Ascending aorta (tissue), 2 donors: ENCODE results near the gene B4GALT3. TPM values are rescaled to one million over a fixed set of nuclear protein-coding genes. Genes with fewer than 3 reads are reported as not detected.

ENCODE experiments used
- DNase-seq, 2 donors: peaks; one replicate each; pipeline ENCODE4 v3.0.0-alpha.2; 2019; ENCODE audit warnings: low spot score in 2 of 2
- H3K27ac ChIP-seq, 2 donors: fragments of 200-600 bp; sonication (generic); one replicate each; pipeline ENCODE4 v1.5.1; 2016 to 2017; ENCODE audit warnings: mild to moderate bottlenecking in 1 of 2
- H3K27me3 ChIP-seq: fragments of 200-600 bp; sonication (generic); one replicate; pipeline ENCODE4 v1.5.1; 2017
- H3K36me3 ChIP-seq, 2 donors: fragments of 200-600 bp; sonication (generic); one replicate each; pipeline ENCODE4 v1.5.1; 2016
- H3K4me1 ChIP-seq, 2 donors: fragments of 200-600 bp; sonication (generic); one replicate each; pipeline ENCODE4 v1.5.1; 2016 to 2017; ENCODE audit warnings: mild to moderate bottlenecking in 1 of 2
- H3K4me3 ChIP-seq, 2 donors: fragments of 200-600 bp; sonication (generic); one replicate each; pipeline ENCODE4 v1.5.1; 2016 to 2017; ENCODE audit warnings: mild to moderate bottlenecking in 1 of 2
- H3K9me3 ChIP-seq, 2 donors: fragments of 200-600 bp; sonication (generic); one replicate each; pipeline ENCODE4 v1.5.1; 2016
- intact Hi-C: fragments of 100-400 bp; cut with DNase I; formaldehyde crosslinking; loops from one replicate; pipeline ENCODE4 v1.15.1; 2023
- total RNA-seq: library from RNA; depleted of rRNA; stranded (reverse); fragments of >200 nt; gene quantifications from one replicate; pipeline ENCODE4 v1.1.0, GENCODE V29; 2016
- TF ChIP-seq, protein P1 (sequence below), 3 experiments: fragments of 200-600 bp in 2 of 3; fragments of 450-650 bp in 1 of 3; sonication (generic) in 2 of 3; IDR thresholded peaks; one replicate each; pipeline ENCODE4 v1.5.1; 2016 to 2019; ENCODE audit warnings: antibody characterized with exemption in 3 of 3, mild to moderate bottlenecking in 1 of 3, moderate library complexity in 1 of 3

B4GALT3 gene
- total RNA-seq, 1 donor from 2014 or later: 26.9 TPM

DNA sequence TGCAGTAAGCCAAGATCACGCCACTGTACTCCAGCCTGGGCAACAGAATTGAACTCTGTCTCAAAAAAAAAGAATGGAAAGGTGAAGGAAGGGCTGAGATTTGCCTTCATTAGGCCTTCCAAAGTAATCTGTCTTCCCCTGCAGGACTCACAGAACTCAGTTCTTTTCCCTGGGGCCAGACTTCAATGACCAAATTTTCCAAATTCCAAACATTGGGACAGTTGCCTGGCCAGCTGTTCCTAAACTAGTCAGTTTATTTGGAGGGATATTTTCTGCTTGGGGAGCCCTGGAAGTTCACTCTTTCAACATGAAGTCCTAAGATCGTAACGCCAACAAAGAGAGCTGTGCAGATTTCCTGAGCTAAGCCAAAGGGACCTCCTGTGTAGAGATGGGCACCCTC lies 39.4 kb downstream of the B4GALT3 start:
- H3K4me3 ChIP-seq: no peak overlapping the region
- TF ChIP-seq, protein P1, sequence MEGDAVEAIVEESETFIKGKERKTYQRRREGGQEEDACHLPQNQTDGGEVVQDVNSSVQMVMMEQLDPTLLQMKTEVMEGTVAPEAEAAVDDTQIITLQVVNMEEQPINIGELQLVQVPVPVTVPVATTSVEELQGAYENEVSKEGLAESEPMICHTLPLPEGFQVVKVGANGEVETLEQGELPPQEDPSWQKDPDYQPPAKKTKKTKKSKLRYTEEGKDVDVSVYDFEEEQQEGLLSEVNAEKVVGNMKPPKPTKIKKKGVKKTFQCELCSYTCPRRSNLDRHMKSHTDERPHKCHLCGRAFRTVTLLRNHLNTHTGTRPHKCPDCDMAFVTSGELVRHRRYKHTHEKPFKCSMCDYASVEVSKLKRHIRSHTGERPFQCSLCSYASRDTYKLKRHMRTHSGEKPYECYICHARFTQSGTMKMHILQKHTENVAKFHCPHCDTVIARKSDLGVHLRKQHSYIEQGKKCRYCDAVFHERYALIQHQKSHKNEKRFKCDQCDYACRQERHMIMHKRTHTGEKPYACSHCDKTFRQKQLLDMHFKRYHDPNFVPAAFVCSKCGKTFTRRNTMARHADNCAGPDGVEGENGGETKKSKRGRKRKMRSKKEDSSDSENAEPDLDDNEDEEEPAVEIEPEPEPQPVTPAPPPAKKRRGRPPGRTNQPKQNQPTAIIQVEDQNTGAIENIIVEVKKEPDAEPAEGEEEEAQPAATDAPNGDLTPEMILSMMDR (IDR thresholded peaks at IDR 0.05): no peak
- H3K36me3 ChIP-seq: no peaks in the 10 kb centered on the region
- intact Hi-C loops: no loop called here
- DNase-seq: no peak
- peaks cover 0 to 8% of the 10 kb centered on the region in 2 donors for H3K4me1 ChIP-seq
- H3K9me3 ChIP-seq: no peaks in the 10 kb centered on the region
- H3K27ac ChIP-seq: no peak overlapping the region
- H3K27me3 ChIP-seq: no peaks in the 10 kb centered on the region

DNA sequence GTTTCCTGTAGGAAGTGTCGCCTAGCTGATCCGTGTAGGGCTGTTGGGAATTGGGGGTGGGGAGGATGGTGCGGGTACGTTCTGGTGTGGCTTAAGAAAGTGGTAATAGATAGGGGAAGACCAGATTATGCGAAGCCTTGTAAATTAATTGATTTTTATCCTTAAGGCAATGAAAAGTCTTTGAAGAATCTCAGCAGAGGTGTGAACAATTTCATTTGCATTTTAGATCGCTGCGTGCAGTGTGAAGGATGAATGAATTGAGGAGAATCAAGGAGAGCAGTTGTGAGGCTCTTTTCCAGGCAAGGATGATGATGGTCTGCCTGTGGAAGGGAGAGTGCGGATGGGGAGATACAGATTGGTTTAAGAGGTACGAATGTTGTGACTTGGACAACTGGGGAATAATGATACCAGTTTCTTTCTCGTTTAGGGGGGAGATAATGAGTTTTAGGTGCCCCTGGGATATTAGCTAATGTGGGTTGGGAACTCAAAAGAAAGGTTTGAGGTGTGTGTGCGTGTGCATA lies 44.0 kb downstream of the B4GALT3 start:
- Histone ChIP-seq H3K9me3 (no peaks in the 10 kb centered on the region), H3K36me3 (peaks cover 8 to 10% of the 10 kb centered on the region in 2 donors), H3K4me3 (peak overlapping the region; percentile 71 to 89), H3K4me1 (peaks cover 5 to 19% of the 10 kb centered on the region in 2 donors), H3K27ac (peak overlapping the region; percentile 96 to 98), H3K27me3 (no peaks in the 10 kb centered on the region)
- TF ChIP-seq, protein P1 (IDR thresholded peaks at IDR 0.05): no peak
- DNase-seq: no peak
- intact Hi-C loops: loop anchor here (2.0 to 5.0 kb wide), 4 partner anchors 26 to 594 kb away; partner anchors contain the start of genes KLHDC9 and USP21

DNA sequence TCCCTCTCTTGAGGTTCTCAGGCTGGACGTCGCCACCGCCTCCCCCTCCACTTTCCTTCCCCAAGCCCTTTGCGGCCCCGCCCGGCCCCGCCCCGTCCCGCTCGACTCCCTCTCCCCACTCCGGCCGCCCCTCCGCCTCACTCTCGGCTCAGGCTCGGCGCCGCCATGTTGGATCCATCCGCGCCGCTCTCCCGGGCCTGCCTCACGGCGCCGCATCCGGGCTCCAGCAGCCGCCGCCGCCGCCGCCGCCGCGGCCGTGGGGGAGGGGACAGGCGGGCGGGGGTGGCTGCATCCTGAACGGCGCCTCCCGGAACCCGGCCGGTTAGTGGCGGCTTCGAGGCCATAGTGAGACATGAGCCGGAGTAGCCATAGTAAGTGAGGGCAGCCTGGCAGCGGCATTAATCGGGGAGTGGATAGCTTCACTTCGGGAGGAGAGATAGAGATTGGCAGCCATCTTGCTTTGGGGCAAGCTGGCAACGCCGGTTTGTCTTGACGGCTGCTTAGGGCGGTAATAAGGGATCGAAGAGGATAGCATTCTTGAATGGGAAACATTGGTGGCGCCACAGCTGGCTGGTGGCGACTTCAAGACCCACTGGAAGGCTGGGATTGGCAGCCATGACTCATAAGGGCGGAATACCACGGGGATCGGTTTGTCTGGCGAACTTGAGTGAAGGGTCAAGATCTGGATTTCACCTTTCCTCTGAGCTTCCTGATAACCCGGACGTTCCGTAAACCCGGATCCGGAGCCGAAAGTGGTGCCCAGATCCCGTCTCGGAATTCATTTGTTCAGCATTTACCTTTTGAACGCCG lies 44.7 kb downstream of the B4GALT3 start, which contains the start of gene DEDD:
DEDD (minus strand) TSS at position 258 of the 810 bp plus-strand sequence. CDS start 8,205 bp downstream, outside the sequence.
- intact Hi-C loops: loop anchor here (1.0 to 5.0 kb wide), 8 partner anchors 14 to 594 kb away; partner anchors contain the start of genes KLHDC9, NDUFS2, NIT1 and PFDN2
- no peaks in the 10 kb centered on the region for H3K9me3 ChIP-seq
- H3K27me3 ChIP-seq: no peaks in the 10 kb centered on the region
- H3K4me3 ChIP-seq: peak within 1 kb of the TSS; percentile 71 to 89
- TF ChIP-seq, protein P1 (IDR thresholded peaks at IDR 0.05): no peak
- peaks cover 15 to 17% of the 10 kb centered on the region in 2 donors for H3K36me3 ChIP-seq
- DNase-seq: peak; percentile 89 to 98
- peak within 1 kb of the TSS; percentile 96 to 98 for H3K27ac ChIP-seq
- peaks cover 5 to 22% of the 10 kb centered on the region in 2 donors for H3K4me1 ChIP-seq

DNA sequence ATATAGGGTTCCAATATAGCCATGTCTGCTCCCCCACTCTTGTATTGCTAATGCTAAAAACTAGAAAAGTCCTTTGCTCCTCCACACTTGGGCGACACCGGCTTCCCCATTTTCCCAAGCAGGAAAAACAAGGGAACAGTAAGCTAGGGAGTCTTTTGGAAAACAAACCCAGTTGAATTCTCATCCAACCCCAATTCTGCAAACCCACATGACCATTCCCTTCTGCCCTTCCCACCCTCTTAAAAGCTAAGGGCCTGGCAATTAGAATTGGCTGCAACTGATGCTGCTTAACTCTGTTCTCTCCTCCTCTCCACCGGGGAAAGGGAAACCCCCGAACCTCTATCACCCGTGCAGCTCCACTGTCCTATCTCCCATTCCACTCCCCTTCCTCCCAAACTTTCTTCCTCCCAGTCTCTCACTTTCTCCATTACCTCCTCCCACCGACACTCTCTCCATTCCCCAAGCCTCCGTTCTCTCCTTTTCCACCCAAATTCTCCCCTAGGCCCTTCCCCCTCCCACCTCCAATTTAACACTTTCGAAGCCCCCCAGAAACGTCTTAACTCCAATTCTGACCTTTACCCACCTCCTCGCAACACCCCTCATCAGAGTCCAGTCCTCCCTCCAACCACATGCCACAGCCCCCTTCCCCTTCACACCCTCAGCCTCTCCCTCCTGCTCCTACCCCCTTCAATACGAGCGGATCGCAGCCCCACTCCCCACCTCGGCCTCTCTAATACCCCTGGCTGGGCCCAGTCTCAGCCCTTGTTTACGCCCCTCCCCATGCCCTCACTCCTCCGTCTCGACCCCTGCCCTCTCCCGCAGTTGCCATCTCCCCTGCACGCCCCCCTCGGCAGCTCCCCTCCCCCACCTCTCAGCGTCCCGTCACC lies 45.5 kb downstream of the B4GALT3 start:
- DNase-seq: no peak
- Histone ChIP-seq H3K27me3 (no peaks in the 10 kb centered on the region), H3K4me3 (peak overlapping the region; percentile 71 to 89), H3K9me3 (no peaks in the 10 kb centered on the region), H3K27ac (peak overlapping the region; percentile 96 to 98), H3K4me1 (peaks cover 5 to 27% of the 10 kb centered on the region in 2 donors), H3K36me3 (peaks cover 16 to 25% of the 10 kb centered on the region in 2 donors)
- TF ChIP-seq, protein P1 (IDR thresholded peaks at IDR 0.05): no peak
- intact Hi-C loops: loop anchor here (1.0 to 5.0 kb wide), 8 partner anchors 13 to 595 kb away; partner anchors contain the start of genes KLHDC9, NDUFS2, NIT1 and PFDN2

DNA sequence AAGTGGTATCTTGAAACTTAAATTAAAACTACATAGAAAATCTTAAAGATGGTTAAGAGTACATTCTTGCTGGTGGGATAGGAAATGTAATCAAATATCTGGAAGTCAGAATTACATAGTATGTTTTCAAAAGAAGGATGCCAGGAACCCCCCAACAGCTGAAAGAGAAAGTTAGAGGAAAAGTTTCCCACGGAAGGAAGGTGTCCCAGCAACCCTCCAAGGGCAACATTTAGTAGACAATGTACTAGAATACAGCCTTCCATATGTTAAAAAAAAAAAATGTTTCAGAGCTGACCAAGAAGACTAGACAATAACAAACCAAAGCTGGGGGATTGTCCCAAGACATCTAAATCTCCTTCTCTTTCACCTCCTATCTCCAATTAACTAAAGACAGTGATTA lies 47.0 kb downstream of the B4GALT3 start:
- intact Hi-C loops: loop anchor here (5.0 kb wide), 1 partner anchor 257 kb away; no protein-coding TSS in a partner anchor
- Histone ChIP-seq H3K36me3 (peaks cover 27 to 38% of the 10 kb centered on the region in 2 donors), H3K4me1 (peaks cover 5 to 27% of the 10 kb centered on the region in 2 donors), H3K27ac (peak overlapping the region in 1 of 2 donors; percentile 7), H3K27me3 (no peaks in the 10 kb centered on the region), H3K4me3 (peak overlapping the region in 1 of 2 donors; percentile 89), H3K9me3 (no peaks in the 10 kb centered on the region)
- TF ChIP-seq, protein P1 (IDR thresholded peaks at IDR 0.05): no peak
- DNase-seq: no peak
